Ascending aorta (tissue), 2 donors: ENCODE measurements around the gene SOS1. TPM values are rescaled to one million over a fixed set of nuclear protein-coding genes. Genes with fewer than 3 reads are reported as not detected.

ENCODE experiments used
- DNase-seq, 2 donors: peaks; one replicate each; pipeline ENCODE4 v3.0.0-alpha.2; 2019; ENCODE audit warnings: low spot score in 2 of 2
- H3K27ac ChIP-seq, 2 donors: fragments of 200-600 bp; sonication (generic); one replicate each; pipeline ENCODE4 v1.5.1; 2016 to 2017; ENCODE audit warnings: mild to moderate bottlenecking in 1 of 2
- H3K27me3 ChIP-seq: fragments of 200-600 bp; sonication (generic); one replicate; pipeline ENCODE4 v1.5.1; 2017
- H3K36me3 ChIP-seq, 2 donors: fragments of 200-600 bp; sonication (generic); one replicate each; pipeline ENCODE4 v1.5.1; 2016
- H3K4me1 ChIP-seq, 2 donors: fragments of 200-600 bp; sonication (generic); one replicate each; pipeline ENCODE4 v1.5.1; 2016 to 2017; ENCODE audit warnings: mild to moderate bottlenecking in 1 of 2
- H3K4me3 ChIP-seq, 2 donors: fragments of 200-600 bp; sonication (generic); one replicate each; pipeline ENCODE4 v1.5.1; 2016 to 2017; ENCODE audit warnings: mild to moderate bottlenecking in 1 of 2
- H3K9me3 ChIP-seq, 2 donors: fragments of 200-600 bp; sonication (generic); one replicate each; pipeline ENCODE4 v1.5.1; 2016
- intact Hi-C: fragments of 100-400 bp; cut with DNase I; formaldehyde crosslinking; loops from one replicate; pipeline ENCODE4 v1.15.1; 2023
- total RNA-seq: library from RNA; depleted of rRNA; stranded (reverse); fragments of >200 nt; gene quantifications from one replicate; pipeline ENCODE4 v1.1.0, GENCODE V29; 2016
- TF ChIP-seq, protein P1 (sequence below), 3 experiments: fragments of 200-600 bp in 2 of 3; fragments of 450-650 bp in 1 of 3; sonication (generic) in 2 of 3; IDR thresholded peaks; one replicate each; pipeline ENCODE4 v1.5.1; 2016 to 2019; ENCODE audit warnings: antibody characterized with exemption in 3 of 3, mild to moderate bottlenecking in 1 of 3, moderate library complexity in 1 of 3

SOS1 gene
- total RNA-seq, 1 donor from 2014 or later = 11.3 TPM

DNA sequence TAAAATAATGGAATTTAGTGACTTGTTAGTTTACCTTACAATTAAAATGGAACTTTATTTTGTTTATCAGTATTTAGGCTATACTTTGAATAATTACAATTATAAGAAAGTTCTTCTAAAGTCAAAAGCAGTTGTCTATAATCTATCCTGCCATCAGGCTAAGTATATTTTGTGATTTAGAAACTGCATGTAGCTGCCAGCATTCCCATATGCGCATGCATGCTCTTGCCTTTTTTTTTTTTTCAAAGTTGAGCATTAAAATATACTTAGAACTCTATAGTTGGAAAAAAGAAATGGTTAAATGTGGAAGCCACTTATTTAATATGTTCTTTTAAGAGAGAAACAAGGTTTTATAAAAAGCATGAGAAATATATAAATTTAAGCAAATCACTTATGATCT lies 132.1 kb downstream of the SOS1 start:
- no peak overlapping the region for H3K27ac ChIP-seq
- no peaks in the 10 kb centered on the region for H3K9me3 ChIP-seq
- H3K4me3 ChIP-seq = no peak overlapping the region
- H3K36me3 ChIP-seq = peaks cover 28 to 55% of the 10 kb centered on the region in 2 donors
- intact Hi-C loops = no loop called here
- H3K4me1 ChIP-seq = no peaks in the 10 kb centered on the region
- DNase-seq = no peak
- H3K27me3 ChIP-seq = no peaks in the 10 kb centered on the region
- TF ChIP-seq, protein P1, sequence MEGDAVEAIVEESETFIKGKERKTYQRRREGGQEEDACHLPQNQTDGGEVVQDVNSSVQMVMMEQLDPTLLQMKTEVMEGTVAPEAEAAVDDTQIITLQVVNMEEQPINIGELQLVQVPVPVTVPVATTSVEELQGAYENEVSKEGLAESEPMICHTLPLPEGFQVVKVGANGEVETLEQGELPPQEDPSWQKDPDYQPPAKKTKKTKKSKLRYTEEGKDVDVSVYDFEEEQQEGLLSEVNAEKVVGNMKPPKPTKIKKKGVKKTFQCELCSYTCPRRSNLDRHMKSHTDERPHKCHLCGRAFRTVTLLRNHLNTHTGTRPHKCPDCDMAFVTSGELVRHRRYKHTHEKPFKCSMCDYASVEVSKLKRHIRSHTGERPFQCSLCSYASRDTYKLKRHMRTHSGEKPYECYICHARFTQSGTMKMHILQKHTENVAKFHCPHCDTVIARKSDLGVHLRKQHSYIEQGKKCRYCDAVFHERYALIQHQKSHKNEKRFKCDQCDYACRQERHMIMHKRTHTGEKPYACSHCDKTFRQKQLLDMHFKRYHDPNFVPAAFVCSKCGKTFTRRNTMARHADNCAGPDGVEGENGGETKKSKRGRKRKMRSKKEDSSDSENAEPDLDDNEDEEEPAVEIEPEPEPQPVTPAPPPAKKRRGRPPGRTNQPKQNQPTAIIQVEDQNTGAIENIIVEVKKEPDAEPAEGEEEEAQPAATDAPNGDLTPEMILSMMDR (IDR thresholded peaks at IDR 0.05) = no peak

DNA sequence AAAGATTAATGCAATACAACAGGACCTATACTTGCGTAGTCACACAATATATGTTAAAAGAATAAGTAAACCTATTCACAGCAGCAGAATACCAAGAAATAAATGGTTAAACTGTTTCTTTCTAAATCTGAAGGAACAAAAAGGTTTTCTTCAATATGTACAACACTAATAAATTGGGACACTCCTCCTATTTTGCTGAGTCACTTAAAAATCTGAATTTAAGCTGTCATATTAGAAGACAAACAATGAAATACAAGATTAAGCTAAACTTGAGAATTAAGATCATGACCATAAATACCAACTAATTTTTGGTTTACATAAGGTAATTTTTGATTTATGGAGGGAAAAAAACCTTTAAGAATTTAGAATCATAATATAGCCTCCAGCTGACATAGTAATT lies 138.4 kb downstream of the SOS1 start:
- TF ChIP-seq, protein P1 (IDR thresholded peaks at IDR 0.05) = no peak
- Histone ChIP-seq H3K27me3 (no peaks in the 10 kb centered on the region), H3K27ac (no peak overlapping the region), H3K9me3 (no peaks in the 10 kb centered on the region), H3K4me3 (no peak overlapping the region), H3K4me1 (no peaks in the 10 kb centered on the region), H3K36me3 (peaks cover 29 to 37% of the 10 kb centered on the region in 2 donors)
- no peak for DNase-seq
- intact Hi-C loops = no loop called here

DNA sequence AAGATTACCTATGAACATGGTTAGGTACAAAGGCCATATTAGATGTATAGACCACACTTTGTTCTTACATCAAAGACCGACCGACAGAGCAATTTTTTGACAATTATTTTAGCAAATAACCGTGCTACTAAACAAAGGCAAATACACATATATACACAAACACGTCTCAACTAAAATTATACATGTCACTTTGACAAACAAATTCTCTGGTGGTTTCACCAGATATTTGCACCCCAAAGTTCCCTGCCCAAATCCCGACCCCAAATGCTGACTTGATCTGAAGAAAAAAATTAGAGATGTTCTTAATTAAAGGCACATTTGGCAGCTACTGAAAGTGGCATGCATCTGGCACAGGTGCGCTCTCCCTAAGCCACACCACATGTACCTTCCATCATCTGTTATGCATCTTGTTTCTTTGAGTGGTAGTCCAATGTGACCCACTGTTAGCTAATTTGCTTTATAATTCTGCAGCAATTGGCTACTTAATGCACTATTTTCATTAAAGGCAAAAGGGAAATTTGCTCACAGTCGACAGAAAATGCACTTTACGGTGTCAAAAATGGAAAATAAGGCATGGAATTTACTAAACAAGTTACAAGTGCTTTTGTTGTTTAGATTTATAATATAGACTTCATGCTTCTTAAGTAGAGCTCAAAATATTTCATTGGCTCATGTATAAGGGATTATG lies 139.0 kb downstream of the SOS1 start:
- Histone ChIP-seq H3K4me3 (no peak overlapping the region), H3K36me3 (peaks cover 23 to 32% of the 10 kb centered on the region in 2 donors), H3K27me3 (no peaks in the 10 kb centered on the region), H3K9me3 (no peaks in the 10 kb centered on the region), H3K4me1 (no peaks in the 10 kb centered on the region), H3K27ac (no peak overlapping the region)
- no peak for DNase-seq
- TF ChIP-seq, protein P1 (IDR thresholded peaks at IDR 0.05) = no peak
- intact Hi-C loops = no loop called here

DNA sequence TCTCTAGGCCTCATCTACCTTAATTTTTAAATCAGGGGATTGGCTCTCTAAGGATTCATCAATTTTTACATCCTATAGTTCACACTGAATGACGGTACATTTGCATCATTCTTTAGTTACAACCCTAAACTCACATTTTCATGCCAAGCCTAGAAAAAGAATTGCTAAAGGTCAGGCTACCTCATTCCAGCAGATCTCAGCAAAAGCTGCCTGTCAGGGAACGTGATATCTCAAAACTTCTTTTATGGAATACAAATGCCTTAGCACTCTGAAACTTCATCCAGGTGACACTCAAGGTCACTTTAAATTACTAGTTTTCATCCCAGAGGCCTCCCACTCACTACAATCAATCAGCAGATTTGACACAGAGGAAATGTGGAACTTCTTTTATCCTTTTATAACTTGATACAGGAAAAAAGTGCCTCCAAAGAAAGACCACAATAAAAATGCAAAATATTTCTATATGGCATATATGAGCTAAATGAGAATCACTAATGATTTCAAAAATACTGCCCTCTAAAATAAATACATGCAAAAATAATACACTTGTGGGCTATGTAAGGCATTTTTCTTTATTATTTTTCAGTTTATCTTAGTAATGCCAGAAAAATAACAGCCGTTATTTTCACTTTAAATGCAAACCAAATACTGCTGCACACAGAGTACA lies 139.7 kb downstream of the SOS1 start:
- TF ChIP-seq, protein P1 (IDR thresholded peaks at IDR 0.05) = no peak
- Histone ChIP-seq H3K4me3 (no peak overlapping the region), H3K9me3 (no peaks in the 10 kb centered on the region), H3K27me3 (no peaks in the 10 kb centered on the region), H3K4me1 (no peaks in the 10 kb centered on the region), H3K27ac (no peak overlapping the region), H3K36me3 (peaks cover 19 to 26% of the 10 kb centered on the region in 2 donors)
- DNase-seq = no peak
- intact Hi-C loops = no loop called here

DNA sequence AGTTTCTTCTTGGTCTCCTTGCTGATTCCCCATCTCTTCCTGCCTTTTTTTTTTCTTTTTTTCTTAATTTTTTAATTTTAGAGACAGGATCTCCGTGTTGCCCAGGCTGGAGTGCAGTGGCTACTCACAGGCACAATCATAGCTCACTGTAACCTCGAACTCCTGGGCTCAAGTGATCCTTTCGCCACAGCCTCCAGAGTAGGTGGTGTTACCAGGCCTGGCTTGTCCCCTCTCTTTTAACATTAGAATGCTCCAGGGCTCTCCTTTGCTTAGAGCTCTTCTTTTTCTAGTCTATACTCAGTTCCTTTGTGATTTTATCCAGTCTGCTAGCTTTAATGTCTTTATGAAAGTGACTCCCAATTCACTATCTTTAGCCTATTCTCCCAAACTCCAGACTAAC lies 141.9 kb downstream of the SOS1 start:
- TF ChIP-seq, protein P1 (IDR thresholded peaks at IDR 0.05) = no peak
- no peak overlapping the region for H3K4me3 ChIP-seq
- H3K36me3 ChIP-seq = peaks cover 3 to 6% of the 10 kb centered on the region in 2 donors
- intact Hi-C loops = no loop called here
- H3K4me1 ChIP-seq = no peaks in the 10 kb centered on the region
- no peak overlapping the region for H3K27ac ChIP-seq
- no peaks in the 10 kb centered on the region for H3K27me3 ChIP-seq
- H3K9me3 ChIP-seq = no peaks in the 10 kb centered on the region
- no peak for DNase-seq
